HG03342 (cell line): ENCODE measurements around the gene GSG1L.

Source experiments
- ATAC-seq: cut with Tn5 transposase; IDR thresholded peaks from one replicate; pipeline ENCODE4 v1.9.1; 2021; ENCODE audit warnings: mild to moderate bottlenecking, moderate library complexity; ENCODE audit not compliant: unreplicated experiment

GSG1L gene

DNA sequence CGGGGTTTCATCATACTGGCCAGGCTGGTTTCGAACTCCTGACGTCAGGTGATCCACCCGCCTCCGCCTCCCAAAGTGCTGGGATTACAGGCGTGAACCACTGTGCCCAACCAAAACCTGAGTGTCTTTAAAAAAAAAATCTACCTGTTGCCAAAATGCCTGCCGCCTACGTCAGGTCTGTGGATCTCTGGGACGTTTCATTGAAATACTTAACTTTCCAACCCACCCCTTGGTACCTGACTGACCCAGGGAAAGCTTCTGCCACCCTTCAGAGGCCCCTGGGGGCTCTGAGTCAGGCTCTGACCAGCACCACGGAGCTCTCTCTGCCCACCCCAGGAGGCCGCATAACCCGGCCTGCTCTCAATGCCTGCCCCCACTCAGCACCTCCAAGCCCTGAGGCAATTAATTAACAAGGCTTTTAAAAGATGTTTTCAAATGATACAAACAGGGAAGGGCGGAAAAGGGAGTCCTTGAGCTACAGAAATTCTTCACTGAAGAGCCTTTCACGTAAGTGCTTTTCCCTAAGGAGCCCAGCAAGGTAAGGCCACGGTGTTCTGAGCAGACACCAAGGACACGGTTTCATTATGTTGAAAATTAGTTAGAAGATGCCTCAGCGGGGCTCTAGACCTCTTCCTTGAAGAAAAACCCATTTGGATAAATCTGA lies 29.3 kb upstream of the GSG1L start:
- no peak for ATAC-seq

DNA sequence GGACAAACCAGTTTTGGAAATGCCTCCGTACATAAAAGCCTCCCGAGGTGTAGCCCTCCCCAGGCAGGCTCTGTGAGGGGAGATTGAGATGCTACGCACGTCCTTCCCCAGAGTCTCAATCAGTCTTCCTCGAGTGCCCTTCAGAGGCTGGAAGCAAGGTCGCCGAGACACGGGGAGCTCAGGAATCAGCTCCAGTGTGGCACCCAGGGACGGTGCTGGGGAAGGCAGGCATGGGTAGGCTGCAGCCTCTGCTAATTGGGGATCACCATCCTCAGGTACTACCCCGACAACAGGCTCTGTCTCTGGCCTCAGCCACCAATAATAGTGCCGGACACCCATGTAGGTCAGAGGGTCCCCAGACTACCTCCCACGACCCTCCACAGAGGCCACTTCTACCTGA lies 28.1 kb upstream of the GSG1L start:
- no peak for ATAC-seq

DNA sequence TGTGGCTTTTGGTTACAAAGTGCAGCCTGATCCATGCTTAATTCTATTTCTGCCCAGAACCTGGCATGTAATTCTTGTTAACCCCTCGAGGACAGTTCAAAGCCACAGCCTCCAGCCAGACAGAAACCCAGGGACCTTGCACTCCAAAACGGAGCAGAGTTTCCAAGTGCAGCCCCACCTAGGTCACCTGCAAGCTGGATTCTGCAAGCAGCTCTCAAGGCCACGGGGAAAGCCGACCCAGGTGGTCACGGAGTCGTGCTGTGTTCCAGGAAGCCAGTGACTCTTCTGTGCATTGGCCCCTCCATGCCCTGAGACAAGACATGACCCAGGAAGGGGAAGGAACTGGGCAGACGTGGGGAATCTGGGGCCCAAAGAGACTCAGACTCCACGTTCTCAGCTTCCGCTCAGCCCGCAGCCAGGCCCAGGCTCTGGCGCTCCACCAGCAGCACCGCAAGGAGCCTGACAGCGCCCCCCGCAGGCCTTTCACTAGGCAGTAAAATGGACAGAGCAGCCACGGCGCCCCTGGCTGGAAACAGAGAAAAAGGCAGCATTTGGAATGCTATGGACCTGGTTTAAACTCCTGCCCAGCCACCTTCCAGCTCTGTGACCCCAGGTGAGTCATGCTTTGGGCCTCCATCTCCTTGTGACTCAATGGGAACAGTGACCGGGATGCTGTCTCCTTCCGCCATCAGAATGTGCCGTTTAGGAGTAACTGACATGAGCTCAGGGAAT lies 27.3 kb upstream of the GSG1L start:
- no peak for ATAC-seq

DNA sequence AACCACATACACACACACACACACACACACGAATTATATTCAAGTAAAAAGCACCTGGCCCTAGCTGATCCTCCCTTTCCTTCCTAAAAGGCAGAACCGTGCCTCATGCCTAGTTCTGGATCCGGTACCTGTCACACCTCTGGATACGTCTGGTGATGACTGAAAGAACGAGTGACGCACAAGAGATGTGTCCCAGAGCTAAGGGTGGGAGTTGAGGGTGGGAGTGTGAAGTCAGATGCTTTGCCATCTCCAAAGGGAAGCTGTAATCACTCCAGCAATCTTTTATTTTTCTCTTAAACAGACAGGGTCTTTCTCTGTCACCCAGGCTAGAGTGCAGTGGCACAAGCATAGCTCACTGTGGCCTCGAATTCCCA lies 26.5 kb upstream of the GSG1L start:
- no peak for ATAC-seq

DNA sequence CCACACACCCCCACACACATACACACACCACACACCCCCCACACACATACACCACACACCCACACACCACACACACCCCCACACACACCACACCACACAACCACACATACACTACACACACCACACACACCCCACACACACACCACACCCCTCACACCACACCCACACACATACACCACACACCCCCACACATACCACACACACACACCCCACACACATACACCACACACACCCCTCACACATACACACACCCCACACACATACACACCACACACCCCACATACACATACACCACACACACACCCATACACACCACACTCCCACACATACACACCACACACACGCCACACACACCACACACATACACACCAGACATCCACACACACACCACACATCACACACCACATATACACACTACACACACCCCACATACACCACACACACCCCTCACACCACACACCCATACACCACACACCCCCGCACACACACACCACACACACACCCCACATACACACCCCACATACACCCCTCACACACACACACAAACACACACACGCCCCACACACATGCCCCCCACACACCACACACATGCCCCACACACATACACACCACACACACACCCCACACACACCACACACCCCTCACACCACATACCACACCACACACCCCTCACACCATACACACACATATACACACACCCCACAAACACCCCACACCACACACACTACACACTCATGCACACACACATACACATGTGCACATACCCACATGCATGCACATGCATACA lies 25.9 kb upstream of the GSG1L start:
- no peak for ATAC-seq

DNA sequence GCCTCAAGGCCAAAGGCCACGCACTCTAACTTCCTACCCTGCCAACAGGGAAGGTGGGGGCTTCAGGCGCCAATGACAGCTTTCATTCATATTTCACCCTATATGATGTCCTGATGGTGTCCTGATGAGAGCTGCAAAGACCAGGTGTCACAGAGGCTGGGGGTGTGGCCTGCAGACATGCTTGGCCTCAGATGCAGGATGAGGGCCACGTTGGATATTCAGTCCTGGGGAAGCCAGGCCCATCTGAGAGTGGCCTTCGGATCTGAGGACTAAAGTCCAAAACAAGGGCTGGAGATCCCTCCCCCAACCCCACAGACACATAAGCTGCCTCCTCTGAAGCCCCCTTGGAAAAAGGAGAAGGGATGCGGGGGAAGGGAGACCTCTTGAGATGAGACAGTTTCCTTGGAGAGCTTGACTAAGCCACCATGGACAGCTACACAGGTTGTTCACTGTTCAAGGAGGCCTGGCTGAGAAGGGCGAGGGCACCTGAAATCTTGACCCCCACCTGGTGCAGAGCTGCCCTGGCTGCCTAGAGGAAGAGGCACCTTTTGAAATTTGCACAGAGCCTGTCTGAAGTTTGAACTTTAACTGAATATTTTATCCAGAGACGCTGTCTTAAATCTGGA lies 24.3 kb upstream of the GSG1L start:
- no peak for ATAC-seq

DNA sequence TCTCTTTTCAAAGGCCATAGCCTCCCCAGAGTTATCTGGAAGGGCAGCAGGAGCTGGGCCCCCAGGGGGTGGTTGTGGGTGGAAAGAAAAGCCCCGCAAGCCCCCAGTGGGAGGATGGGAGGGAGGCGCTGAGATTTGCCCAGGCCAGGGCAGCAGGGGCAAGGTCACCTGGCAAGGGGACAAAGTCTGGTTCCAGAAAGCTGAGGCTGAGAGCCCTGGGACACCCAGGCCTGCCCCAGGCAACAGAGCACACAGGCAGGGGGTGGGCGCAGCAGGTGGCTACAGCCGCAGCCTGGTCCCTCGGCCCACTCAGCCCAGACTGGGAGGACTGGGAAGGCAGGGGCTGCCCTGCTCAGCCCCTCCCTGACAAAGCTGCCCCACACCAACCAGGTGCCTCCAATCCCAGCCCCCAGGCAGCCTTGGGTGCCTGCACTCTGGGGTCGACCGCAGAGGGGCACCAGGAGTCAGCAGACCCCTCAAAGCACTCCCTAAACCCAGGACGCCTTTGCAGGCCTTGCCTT lies 23.7 kb upstream of the GSG1L start:
- no peak for ATAC-seq

DNA sequence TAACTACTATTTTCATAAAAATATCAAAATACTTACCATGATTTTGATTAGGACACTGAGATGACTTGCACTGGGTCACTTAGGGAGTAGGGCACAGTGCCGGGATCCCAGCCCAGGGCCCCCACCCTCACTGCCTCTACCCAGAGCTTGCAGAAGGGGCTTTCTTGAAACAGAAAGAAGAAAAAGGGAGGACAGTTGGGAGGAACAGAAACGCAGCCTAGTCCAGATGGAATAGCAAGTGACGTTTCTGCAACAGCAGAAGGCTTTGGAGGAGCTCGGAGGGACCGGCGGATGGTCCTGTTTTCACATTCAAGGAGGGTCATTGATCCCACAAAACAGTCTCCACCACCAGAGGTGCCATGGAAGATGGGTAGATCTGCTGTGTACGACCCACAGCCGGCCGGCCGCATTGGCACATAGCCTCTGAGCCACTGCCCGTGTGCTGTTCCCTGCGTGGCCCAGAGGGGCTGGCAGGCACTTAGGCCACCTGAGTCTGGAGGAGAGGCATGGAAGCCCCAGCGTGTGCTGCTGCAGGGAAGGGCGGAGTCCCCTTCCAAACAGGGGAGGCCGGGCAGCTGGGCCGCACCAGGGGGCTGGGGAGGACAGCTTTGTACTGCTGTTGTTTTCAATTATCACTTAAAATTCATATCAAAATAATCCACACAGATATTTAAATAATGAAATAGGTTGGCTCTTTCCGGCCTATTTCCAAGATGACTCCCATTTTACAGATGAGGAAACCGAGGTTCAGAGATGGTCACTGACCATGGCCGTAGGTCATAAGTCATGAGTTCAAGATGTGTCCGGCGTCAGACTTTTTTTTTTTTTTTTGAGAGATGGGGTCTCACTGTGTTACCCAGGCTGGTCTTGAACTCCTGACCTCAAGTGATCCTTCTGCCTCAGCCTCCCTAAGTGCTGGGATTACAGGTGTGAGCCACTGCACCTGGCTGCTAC lies 22.9 kb upstream of the GSG1L start:
- no peak for ATAC-seq

DNA sequence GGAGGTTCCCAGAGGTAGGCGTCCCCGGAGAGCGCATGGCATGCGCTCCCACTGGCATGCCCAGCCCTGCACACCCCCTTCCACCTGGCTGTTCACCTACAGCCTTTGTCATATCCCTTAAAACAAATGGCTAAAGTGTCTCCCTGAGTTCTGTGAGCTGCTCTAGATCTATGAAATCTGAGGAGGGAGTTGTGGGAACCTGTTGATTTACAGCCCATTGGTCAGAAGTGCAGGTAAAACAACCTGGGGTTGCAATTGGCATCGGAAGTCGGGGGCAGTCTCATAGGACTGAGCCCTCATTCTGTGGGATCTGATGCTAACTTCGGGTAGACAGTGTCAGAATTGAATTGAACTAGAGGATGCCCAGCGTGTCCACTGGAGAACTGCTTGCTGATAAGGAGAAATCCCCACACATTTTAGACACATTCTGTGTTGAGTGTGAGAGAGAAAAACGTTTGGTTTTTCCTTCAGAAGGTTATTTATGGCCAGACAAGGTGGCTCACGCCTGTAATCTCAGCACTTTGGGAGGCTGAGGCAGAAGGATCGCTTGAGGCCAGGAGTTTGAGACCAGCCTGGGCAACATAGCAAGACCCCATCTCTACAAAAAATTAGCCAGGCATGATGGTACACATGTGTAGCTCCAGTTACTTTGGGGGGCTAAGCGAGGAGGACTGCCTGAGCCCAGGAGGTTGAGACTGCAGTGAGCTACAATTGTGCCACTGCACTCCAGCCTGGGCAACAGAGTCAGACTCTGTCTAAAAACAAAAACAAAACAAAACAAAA lies 22.1 kb upstream of the GSG1L start:
- no peak for ATAC-seq

DNA sequence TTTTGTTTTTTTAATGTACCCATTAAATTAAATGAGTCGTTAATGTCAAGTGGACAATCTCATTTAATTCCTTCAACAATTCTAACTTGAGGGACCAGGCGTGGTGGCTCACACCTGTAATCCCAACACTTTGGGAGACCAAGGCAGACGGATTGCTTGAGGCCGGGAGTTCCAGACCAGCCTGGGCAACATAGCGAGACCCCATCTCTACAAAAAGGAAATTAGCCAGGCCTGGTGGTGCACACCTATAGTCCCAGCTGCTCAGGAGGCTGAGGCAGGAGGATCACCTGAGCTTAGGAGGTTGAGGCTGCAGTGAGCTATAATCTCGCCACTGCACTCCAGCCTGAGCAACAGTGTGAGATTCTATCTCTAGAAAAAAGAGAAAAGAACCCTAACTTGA lies 20.7 kb upstream of the GSG1L start:
- no peak for ATAC-seq

DNA sequence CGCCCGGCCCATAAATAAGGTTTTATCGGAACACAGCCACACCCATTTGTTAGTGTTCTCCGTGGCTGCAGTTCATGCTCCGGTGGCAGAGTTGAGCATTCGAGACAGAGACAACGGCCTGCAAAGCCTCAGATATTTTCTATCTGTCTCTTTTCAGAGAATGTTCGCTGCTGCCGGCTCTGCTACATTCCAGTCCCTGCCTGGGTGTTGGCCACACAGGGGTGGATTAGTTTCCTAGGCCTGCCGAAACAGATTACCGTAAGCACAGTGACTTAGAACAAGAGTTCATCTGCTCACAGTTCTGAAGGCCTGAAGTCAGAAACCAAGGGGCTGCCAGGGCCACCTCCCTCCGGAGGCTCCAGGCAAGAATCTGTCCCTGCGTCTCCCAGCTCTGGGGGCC lies 19.1 kb upstream of the GSG1L start:
- ATAC-seq = no peak

DNA sequence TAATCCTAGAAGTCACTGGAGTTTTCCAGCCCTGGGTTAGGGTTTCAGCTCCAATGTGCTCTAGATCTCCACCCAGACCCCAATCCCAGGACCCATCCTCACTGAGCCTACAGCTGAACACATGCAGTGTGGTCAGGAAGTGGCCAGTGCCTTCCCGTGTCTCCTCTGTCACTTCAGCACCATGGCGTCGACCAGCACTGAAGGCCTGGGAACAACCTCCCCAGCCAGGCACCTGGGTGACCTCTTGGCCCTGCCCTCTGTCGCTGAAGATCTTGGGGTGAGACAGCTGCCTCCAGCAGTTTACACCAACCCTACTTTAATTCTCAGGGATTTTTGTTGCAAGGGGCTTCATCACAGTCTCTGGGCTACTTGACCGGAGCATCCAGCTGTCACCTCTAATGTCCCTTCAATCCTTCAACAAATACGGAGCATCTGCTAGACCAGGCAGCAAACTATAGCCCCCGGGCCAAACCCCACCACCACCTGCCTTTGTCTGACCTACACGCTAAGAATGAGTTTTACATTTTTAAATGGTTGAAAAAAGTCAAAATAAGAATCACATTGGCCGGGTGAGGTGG lies 18.0 kb upstream of the GSG1L start:
- ATAC-seq = no peak

DNA sequence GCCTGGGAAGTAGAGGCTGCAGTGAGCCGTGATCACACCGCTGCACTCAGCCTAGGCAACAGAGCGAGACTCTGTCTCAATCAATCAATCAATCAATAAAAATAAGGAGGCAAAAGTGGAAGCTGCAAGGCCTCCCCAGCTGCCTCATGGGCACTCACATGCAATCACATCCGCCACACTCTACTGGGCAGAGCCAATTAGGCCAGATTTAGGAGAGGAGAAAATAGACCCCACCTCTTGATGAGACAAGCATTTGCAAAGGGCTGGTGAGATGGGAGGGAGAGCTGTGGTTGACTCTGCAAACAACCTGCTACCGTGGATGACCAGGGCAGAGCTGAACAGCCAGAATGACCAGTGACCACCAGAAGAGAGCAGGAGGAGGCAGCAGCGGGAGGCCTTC lies 14.7 kb upstream of the GSG1L start:
- no peak for ATAC-seq

DNA sequence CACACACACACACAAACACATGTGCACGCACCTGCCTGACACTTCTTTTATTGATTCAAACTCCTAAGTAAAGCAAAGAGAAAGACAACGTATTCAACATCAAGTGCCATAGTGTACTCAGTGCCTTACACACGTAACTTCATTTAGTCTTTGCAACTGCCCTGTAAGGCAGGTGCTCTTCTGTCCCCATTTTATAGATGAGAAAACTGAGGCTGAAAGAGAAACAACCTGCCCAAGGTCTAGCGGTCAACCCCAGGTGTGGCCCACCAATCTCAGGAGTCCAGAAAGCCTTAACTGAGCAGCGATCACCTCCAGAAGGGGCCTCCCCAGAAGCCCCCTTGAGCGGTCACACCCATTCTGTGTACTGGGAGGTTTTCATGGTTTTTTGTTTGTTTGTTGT lies 10.3 kb upstream of the GSG1L start:
- ATAC-seq = no peak

DNA sequence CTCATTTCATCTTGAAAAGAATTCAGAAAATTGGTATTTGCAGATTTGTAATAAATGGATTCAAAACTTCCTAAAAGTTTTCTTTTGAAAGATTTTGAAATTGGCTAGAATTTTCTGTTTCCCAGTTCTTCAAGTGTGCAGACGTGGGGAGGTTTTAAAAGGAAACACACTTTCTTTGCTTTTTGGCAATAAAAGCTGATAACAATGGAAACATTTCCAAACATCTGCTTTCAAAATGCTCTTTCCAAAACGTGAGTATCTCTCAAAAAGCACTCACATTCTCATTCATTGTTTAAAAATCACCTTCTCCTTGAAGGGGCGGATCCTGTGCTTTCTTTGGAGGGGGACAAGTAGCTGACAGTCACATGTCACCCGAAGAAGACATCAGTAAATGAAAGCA lies 8.6 kb upstream of the GSG1L start:
- ATAC-seq = no peak

DNA sequence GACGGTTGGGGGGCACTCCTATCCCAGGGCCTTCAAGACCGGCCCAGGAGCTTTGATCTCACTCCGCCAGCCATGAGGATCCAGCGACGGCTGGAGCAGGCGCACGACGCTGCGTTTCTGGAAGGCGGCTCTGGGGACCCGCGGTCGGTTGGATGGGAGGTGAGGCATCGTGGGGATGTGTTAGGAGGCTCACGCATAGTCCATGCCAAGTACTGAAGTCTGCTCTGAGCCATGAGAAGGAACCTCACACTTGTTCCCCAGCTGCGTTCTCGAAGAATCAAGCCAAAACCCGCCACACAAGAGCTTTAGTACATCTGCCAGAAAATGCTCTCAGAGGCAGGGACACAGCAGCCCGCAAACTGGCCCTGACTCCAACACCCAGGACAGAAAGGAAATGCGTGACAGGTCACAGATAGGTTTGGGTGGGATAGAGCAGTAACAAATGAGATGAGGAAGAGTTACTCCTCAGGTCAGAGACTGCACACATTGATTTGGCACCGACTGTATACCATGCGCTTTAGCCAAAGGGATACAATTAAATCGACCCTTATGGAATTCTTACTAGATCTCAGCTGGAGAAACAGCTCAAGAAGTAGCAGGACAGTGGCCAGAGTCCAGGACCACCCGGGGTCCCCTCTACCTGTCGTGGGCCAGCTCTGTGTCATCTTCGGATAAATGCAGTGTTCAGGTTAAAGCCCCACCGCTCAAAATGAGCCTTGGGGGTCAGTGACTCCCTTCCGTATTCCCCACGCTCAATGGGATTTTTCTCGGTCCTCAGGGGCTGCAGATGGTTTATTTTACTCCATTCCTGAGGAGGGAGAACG lies 6.7 kb upstream of the GSG1L start:
- ATAC-seq = no peak

DNA sequence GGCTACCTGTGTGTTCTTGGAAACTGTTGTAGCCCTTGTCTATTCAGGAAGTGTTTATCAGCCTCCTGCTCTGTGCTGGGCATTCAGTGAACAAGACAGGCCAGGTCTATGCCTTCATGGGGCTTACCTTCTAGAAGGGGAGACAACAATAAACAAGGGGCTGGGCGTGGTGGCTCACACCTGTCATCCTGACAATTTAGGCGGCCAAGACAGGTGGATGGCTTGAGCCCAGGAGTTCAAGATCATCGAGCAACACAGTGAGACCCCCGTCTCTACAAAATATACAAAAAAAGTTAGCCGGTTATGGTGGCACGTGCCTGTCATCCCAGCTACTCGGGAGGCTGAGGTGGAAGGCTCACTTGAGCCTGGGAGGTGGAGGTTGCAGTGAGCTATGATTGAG lies 5.5 kb upstream of the GSG1L start:
- no peak for ATAC-seq

DNA sequence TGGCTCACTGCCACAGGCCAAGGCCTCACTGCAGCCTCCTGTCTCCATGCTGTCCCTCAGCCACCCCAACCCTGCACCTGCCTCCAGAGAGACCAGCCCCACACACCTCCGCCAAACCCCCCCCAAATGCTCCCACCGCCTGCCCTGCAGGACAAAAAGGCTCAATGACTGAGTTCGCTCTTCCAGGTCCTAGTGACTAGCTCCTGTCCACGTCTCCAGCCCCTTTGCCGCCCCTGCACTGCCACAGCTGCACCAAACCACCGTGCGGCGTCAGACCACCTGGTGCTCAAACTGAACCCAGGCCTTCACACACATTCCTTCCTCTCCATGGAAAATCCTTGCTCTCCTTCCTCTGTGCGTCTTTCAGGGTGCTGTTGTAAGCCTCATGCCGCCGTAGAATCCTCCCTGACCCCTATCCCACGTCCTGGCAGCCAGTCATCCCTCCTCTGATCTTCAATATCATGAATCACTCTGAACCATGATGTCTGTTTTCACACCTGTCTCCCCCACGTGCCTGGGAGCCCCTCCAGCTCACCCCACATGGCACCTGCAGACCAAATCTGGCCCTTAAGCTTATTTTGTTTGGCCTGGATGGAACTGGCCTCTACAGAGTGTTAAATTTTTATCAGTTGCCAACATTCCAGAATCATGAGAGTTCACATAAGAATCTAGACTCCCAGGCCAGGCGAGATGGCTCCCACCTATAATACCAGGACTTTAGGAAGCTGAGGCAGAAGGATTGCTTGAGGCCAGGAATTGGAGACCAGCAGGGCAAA lies 4.3 kb upstream of the GSG1L start:
- no peak for ATAC-seq
